ENCODE data around the gene TRMT1L.

The TRMT1L gene

GRCh38 chr1:185087746-185088145, 69.0 kb downstream of the TRMT1L start:
- TF ChIP-seq FOXM1 (IDR thresholded peaks at IDR 0.05; ENCODE audit: borderline replicate concordance, low read depth): no peak
- TF ChIP-seq, protein P1, sequence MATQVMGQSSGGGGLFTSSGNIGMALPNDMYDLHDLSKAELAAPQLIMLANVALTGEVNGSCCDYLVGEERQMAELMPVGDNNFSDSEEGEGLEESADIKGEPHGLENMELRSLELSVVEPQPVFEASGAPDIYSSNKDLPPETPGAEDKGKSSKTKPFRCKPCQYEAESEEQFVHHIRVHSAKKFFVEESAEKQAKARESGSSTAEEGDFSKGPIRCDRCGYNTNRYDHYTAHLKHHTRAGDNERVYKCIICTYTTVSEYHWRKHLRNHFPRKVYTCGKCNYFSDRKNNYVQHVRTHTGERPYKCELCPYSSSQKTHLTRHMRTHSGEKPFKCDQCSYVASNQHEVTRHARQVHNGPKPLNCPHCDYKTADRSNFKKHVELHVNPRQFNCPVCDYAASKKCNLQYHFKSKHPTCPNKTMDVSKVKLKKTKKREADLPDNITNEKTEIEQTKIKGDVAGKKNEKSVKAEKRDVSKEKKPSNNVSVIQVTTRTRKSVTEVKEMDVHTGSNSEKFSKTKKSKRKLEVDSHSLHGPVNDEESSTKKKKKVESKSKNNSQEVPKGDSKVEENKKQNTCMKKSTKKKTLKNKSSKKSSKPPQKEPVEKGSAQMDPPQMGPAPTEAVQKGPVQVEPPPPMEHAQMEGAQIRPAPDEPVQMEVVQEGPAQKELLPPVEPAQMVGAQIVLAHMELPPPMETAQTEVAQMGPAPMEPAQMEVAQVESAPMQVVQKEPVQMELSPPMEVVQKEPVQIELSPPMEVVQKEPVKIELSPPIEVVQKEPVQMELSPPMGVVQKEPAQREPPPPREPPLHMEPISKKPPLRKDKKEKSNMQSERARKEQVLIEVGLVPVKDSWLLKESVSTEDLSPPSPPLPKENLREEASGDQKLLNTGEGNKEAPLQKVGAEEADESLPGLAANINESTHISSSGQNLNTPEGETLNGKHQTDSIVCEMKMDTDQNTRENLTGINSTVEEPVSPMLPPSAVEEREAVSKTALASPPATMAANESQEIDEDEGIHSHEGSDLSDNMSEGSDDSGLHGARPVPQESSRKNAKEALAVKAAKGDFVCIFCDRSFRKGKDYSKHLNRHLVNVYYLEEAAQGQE (IDR thresholded peaks at IDR 0.05; ENCODE audit: low read depth): no peak
- no peak for TF ChIP-seq ZBTB7A (IDR thresholded peaks at IDR 0.05; ENCODE audit: low read depth)
- no peak for TF ChIP-seq TAF1 (IDR thresholded peaks at IDR 0.05; ENCODE audit: low read depth)

DNA sequence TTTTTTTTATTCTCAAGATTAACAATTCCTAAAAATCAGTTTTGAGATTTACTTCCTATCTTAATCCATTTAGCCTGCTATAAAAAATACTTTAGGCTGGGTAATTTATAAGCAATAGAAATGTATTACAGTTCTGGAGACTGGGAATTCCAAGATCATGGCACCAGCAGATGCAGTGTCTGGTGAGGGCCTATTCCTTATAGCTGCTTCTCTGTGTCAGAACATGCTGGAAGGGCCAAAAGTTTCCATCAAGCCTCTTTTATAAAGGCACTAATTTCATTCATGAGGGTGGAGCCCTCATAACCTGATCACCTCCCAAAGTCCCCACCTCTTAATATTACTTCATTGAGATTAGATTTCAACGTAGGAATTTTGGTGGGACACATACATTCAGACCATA, 69.7 kb downstream of the TRMT1L start:
- TF ChIP-seq RAD21 (IDR thresholded peaks at IDR 0.05; ENCODE audit: low read depth): no peak
- no peak for TF ChIP-seq EP300 (IDR thresholded peaks at IDR 0.05; ENCODE audit: borderline replicate concordance)
- TF ChIP-seq YY1 (IDR thresholded peaks at IDR 0.05; ENCODE audit: low read depth): no peak
- no peak for TF ChIP-seq EGR1 (IDR thresholded peaks at IDR 0.05)
- TF ChIP-seq ZBTB7A (IDR thresholded peaks at IDR 0.05; ENCODE audit: low read depth): no peak
- TF ChIP-seq USF1 (IDR thresholded peaks at IDR 0.05): no peak
- no peak for TF ChIP-seq NFIC (IDR thresholded peaks at IDR 0.05)

DNA sequence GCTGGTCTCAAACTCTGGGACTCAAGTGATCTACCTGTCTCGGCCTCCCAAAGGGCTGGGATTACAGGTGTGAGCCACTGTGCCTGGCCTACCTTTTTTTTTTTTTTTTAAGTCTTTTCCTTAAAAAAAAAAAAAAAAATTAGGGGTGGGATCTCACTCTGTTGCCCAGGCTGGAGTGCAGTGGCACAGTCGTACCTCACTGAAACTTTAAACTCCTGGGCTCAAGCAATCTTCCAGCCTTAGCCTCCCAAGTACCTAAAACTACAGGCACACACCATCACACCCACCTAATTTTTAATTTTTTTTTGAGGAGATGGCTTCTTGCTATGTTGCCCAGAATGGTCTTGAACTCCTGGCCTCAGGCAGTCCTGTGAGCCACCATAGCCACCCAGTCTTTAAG, 72.9 kb downstream of the TRMT1L start:
- TF ChIP-seq, protein P1 (IDR thresholded peaks at IDR 0.05; ENCODE audit: low read depth): no peak
- no peak for TF ChIP-seq USF1 (IDR thresholded peaks at IDR 0.05)
- TF ChIP-seq CEBPB (IDR thresholded peaks at IDR 0.05): no peak

DNA sequence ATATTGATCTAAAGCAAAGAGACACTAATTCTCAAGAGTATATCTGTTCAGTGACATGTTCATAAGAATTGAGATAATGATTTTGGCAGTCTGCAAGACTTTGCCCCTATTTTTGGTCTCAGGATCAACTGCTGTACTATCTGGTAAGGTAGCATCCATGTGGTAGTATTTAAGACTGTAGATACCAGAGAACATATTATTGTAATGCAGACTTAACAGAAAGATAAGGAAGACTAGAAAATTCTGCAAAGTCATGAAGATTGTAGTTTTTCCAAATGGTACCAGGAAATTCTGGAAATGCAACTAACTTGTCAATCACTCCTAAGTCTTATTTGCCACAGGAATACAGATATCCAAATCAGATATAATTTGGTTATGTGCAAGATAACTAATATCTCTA, 76.3 kb downstream of the TRMT1L start:
- TF ChIP-seq, protein P1 (IDR thresholded peaks at IDR 0.05; ENCODE audit: low read depth): no peak
- TF ChIP-seq TCF12 (IDR thresholded peaks at IDR 0.05; ENCODE audit: low read depth) (no peak), RAD21 (IDR thresholded peaks at IDR 0.05; ENCODE audit: low read depth) (no peak), EGR1 (IDR thresholded peaks at IDR 0.05) (no peak), EP300 (IDR thresholded peaks at IDR 0.05; ENCODE audit: borderline replicate concordance) (no peak)

DNA sequence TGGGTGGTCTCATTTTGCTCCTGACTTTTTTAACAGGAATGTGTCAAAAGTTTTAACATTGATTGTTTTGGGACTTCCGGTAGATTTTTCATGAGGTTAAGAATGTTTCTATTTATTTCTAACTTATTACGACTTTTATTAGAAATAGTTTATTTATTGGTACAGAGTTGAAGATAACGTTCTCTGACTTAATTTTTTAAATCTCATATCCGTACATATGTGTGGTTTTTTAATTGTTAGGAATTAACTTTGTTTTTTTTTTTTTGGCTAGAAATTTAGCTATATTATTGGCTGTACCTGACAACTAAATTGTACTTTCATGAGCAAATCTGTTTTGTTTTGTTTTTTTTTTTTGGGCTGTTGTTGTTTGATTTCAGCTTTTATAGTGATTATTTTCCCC, 79.4 kb downstream of the TRMT1L start:
- TF ChIP-seq CREB1 (IDR thresholded peaks at IDR 0.05; ENCODE audit: low read depth): no peak
- no peak for TF ChIP-seq YY1 (IDR thresholded peaks at IDR 0.05; ENCODE audit: low read depth)
- no peak for TF ChIP-seq CEBPB (IDR thresholded peaks at IDR 0.05)
- TF ChIP-seq TCF12 (IDR thresholded peaks at IDR 0.05; ENCODE audit: low read depth): no peak
- no peak for TF ChIP-seq EP300 (IDR thresholded peaks at IDR 0.05; ENCODE audit: borderline replicate concordance)
- no peak for TF ChIP-seq TEAD4 (IDR thresholded peaks at IDR 0.05)
- TF ChIP-seq NFIC (IDR thresholded peaks at IDR 0.05): no peak
- TF ChIP-seq MAX (IDR thresholded peaks at IDR 0.05): no peak
- no peak for TF ChIP-seq RAD21 (IDR thresholded peaks at IDR 0.05; ENCODE audit: low read depth)
- no peak for TF ChIP-seq TAF1 (IDR thresholded peaks at IDR 0.05; ENCODE audit: low read depth)
- TF ChIP-seq USF1 (IDR thresholded peaks at IDR 0.05): no peak
- no peak for TF ChIP-seq FOXM1 (IDR thresholded peaks at IDR 0.05; ENCODE audit: borderline replicate concordance, low read depth)
- no peak for TF ChIP-seq ZBTB7A (IDR thresholded peaks at IDR 0.05; ENCODE audit: low read depth)
- TF ChIP-seq, protein P1 (IDR thresholded peaks at IDR 0.05; ENCODE audit: low read depth): no peak
- TF ChIP-seq EGR1 (IDR thresholded peaks at IDR 0.05): no peak
